GM12801 (cell line): ENCODE results near the gene SF3B2.

Experiments used
- CTCF ChIP-seq: IDR thresholded peaks from one replicate; pipeline ENCODE4 v1.5.1; 2011; ENCODE audit warnings: control low read depth; ENCODE audit not compliant: insufficient read length; ENCODE audit errors: extremely low read depth

SF3B2 gene

GRCh38 chr11:66047541-66048365, 4.4 kb upstream of the SF3B2 start:
- no peak for TF ChIP-seq CTCF

- TF ChIP-seq CTCF = no peak
These were observed 3.4 kb upstream of the SF3B2 start, which contains the start of gene GAL3ST3 for GRCh38 chr11:66048547-66049323. Gene GAL3ST3 (minus strand): TSS chr11:66049161. CDS start chr11:66045415, 3,746 bp downstream.

- no peak for TF ChIP-seq CTCF
These were observed 1.5 kb upstream of the SF3B2 start for GRCh38 chr11:66050581-66051231.

GRCh38 chr11:66051371-66051765, 796 bp upstream of the SF3B2 start:
- no peak for TF ChIP-seq CTCF

GRCh38 chr11:66052664-66052982, 459 bp downstream of the SF3B2 start:
- no peak for TF ChIP-seq CTCF

- no peak for TF ChIP-seq CTCF
These were observed 2.9 kb downstream of the SF3B2 start for GRCh38 chr11:66055021-66055420.

GRCh38 chr11:66056501-66056900, 4.3 kb downstream of the SF3B2 start:
- TF ChIP-seq CTCF = no peak
